WI38 (cell line): Measurements from ENCODE around the gene GPR18.

Source experiments
- H3K4me3 ChIP-seq: 2 replicates; pipeline ENCODE4 v1.5.1; 2011; ENCODE audit warnings: low read depth, mild to moderate bottlenecking, control low read depth, low read length
- CTCF ChIP-seq: IDR thresholded peaks from 2 replicates; pipeline ENCODE4 v1.5.1; 2012; ENCODE audit warnings: low read depth, mild to moderate bottlenecking, control low read depth, low read length

GPR18 gene

GRCh38 chr13:99289674-99290337 is 31.6 kb upstream of the GPR18 start:
- H3K4me3 ChIP-seq, result no peak overlapping the region
- no peak for TF ChIP-seq CTCF

GRCh38 chr13:99289271-99289670 is 31.1 kb upstream of the GPR18 start:
- no peak for TF ChIP-seq CTCF
- H3K4me3 ChIP-seq, result no peak overlapping the region

GRCh38 chr13:99288089-99288488 is 29.9 kb upstream of the GPR18 start:
- no peak for TF ChIP-seq CTCF
- no peak overlapping the region for H3K4me3 ChIP-seq

GRCh38 chr13:99287551-99287950 is 29.4 kb upstream of the GPR18 start:
- TF ChIP-seq CTCF, result no peak
- no peak overlapping the region for H3K4me3 ChIP-seq

GRCh38 chr13:99285432-99286182 is 27.4 kb upstream of the GPR18 start:
- no peak for TF ChIP-seq CTCF
- H3K4me3 ChIP-seq, result no peak overlapping the region

GRCh38 chr13:99282264-99283231 is 24.4 kb upstream of the GPR18 start:
- H3K4me3 ChIP-seq, result no peak overlapping the region
- no peak for TF ChIP-seq CTCF
